Thyroid gland (tissue), 4 donors: ENCODE data around the gene NUDT3.

Experiments
- POLR2A ChIP-seq, 2 donors: fragments of 450-650 bp; IDR thresholded peaks; one replicate each; pipeline ENCODE4 v1.6.1; 2017; ENCODE audit warnings: antibody characterized with exemption in 2 of 2, mild to moderate bottlenecking in 2 of 2, moderate library complexity in 1 of 2
- TF ChIP-seq, protein P1 (sequence below), 6 experiments: fragments of 200-600 bp in 3 of 6; fragments of 450-650 bp in 3 of 6; sonication (generic) in 3 of 6; IDR thresholded peaks; one replicate each; pipeline ENCODE4 v1.5.1; 2016 to 2019; ENCODE audit warnings: antibody characterized with exemption in 6 of 6, mild to moderate bottlenecking in 2 of 6, inconsistent platforms in 1 of 6, moderate library complexity in 1 of 6

DNA sequence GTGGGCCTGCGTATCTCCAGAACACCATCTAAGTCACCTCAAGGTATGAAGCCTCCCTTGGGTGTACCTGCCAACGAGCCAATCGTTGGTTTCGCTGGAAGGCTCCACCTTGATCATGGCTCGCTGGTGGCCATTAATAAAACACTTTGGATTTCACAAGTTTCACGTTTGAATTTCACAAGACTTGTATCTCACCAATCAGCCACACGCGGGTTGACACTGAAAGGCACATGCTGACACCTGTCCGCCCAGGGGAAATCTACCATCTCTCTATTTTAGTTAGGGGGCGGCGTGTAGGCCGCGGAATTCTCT lies 156.4 kb downstream of the NUDT3 start:
- TF ChIP-seq, protein P1, sequence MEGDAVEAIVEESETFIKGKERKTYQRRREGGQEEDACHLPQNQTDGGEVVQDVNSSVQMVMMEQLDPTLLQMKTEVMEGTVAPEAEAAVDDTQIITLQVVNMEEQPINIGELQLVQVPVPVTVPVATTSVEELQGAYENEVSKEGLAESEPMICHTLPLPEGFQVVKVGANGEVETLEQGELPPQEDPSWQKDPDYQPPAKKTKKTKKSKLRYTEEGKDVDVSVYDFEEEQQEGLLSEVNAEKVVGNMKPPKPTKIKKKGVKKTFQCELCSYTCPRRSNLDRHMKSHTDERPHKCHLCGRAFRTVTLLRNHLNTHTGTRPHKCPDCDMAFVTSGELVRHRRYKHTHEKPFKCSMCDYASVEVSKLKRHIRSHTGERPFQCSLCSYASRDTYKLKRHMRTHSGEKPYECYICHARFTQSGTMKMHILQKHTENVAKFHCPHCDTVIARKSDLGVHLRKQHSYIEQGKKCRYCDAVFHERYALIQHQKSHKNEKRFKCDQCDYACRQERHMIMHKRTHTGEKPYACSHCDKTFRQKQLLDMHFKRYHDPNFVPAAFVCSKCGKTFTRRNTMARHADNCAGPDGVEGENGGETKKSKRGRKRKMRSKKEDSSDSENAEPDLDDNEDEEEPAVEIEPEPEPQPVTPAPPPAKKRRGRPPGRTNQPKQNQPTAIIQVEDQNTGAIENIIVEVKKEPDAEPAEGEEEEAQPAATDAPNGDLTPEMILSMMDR (IDR thresholded peaks at IDR 0.05), result no peak
- TF ChIP-seq POLR2A (IDR thresholded peaks at IDR 0.05), result no peak
